ENCODE measurements around the gene CCDC81. TPM values are rescaled to one million over a fixed set of nuclear protein-coding genes. Genes with fewer than 3 reads are reported as not detected.

Gene CCDC81
- polyA plus RNA-seq, 4 donors, result 0.13 to 0.41 (median 0.22) TPM; not detected in 1

- H3K27ac ChIP-seq (ENCODE audit: low read depth in 1 of 3, low read length in 2 of 3), result no peak overlapping the region
- H3K4me3 ChIP-seq (ENCODE audit: low read depth in 1 of 3, low read length in 3 of 3), result no peak overlapping the region
- DNase-seq, result no peak
- H3K9me3 ChIP-seq (ENCODE audit: control insufficient read depth in 2 of 2, insufficient read depth in 1 of 2, low read depth in 1 of 2, low read length in 1 of 2), result no peaks in the 10 kb centered on the region
- no peak for FAIRE-seq
- H3K27me3 ChIP-seq (ENCODE audit: control insufficient read depth in 3 of 3, insufficient read depth in 3 of 3, low read length in 3 of 3), result no peaks in the 10 kb centered on the region
- WGBS, 3 donors, result 92 to 94% (median 93%) methylated on average over 8 of the region's 8 CpGs
- no peaks in the 10 kb centered on the region for H3K4me1 ChIP-seq (ENCODE audit: control insufficient read depth in 3 of 3, insufficient read depth in 2 of 3, low read depth in 1 of 3, low read length in 2 of 3)
- peaks cover 0 to 31% (median 0%) of the 10 kb centered on the region in 3 donors for H3K36me3 ChIP-seq (ENCODE audit: control insufficient read depth in 3 of 3, insufficient read depth in 2 of 3, low read depth in 1 of 3, low read length in 3 of 3)
Measured at GRCh38 chr11:86446163-86446923, 71.7 kb downstream of the CCDC81 start.

DNA sequence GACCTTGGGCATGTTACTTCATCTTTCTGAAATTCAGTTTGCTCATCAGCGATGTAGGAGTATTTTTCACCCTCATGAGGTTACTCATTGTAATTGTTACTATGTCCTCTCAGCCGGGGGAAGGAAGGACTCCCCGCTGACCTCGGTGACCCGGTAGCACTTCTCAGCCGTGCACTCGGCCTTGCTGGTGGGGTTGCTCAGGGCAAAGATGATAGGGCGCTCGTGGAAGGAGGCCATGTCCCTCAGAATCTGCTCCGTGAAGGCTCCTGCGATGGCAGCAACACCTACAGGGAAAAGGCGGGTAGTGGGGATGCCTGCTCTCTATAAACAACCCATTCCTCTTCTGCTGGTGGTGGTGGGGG lies 72.2 kb downstream of the CCDC81 start:
- 95 to 96% (median 96%) methylated on average over 12 of the region's 12 CpGs for WGBS, 3 donors
- H3K9me3 ChIP-seq (ENCODE audit: control insufficient read depth in 2 of 2, insufficient read depth in 1 of 2, low read depth in 1 of 2, low read length in 1 of 2), result no peaks in the 10 kb centered on the region
- DNase-seq, result no peak
- H3K27me3 ChIP-seq (ENCODE audit: control insufficient read depth in 3 of 3, insufficient read depth in 3 of 3, low read length in 3 of 3), result no peaks in the 10 kb centered on the region
- no peak overlapping the region for H3K4me3 ChIP-seq (ENCODE audit: low read depth in 1 of 3, low read length in 3 of 3)
- no peaks in the 10 kb centered on the region for H3K4me1 ChIP-seq (ENCODE audit: control insufficient read depth in 3 of 3, insufficient read depth in 2 of 3, low read depth in 1 of 3, low read length in 2 of 3)
- no peak for FAIRE-seq
- peaks cover 0 to 31% (median 0%) of the 10 kb centered on the region in 3 donors for H3K36me3 ChIP-seq (ENCODE audit: control insufficient read depth in 3 of 3, insufficient read depth in 2 of 3, low read depth in 1 of 3, low read length in 3 of 3)
- no peak overlapping the region for H3K27ac ChIP-seq (ENCODE audit: low read depth in 1 of 3, low read length in 2 of 3)

DNA sequence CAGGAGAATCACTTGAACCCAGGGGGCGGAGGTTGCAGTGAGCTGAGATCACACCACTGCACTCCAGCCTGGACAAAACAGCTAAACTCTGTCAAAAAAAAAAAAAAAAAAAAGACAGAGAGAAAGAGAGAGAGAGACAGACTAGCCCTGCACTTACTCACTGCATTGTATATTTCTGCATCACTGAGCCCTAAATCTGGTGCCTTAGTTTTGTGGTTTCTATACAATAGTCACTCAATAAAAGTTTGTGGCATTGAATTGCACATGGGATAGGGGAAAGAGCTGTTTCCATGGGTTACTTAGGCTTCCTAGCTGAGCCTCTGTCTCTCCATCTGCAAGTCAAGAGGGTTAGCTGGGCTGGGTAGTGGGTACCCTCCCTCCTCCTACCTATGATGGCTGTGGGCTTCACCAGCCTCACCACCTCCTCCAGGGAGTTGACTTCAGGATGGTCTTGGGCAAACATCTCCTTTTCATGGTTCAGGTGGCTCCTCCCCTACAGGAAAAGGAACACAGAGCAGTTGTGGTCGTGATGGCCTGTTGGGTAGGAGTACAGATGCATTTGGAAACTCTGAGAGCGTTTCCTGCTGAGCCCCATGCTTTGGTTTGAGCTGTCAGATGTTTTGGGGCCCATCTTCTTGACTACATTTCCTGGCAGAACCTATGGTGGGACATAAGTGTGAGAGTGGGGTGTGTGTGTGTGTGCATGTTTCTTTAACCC lies 73.2 kb downstream of the CCDC81 start:
- DNase-seq, result no peak
- Histone ChIP-seq H3K4me3 (ENCODE audit: low read depth in 1 of 3, low read length in 3 of 3) (no peak overlapping the region), H3K4me1 (ENCODE audit: control insufficient read depth in 3 of 3, insufficient read depth in 2 of 3, low read depth in 1 of 3, low read length in 2 of 3) (no peaks in the 10 kb centered on the region), H3K9me3 (ENCODE audit: control insufficient read depth in 2 of 2, insufficient read depth in 1 of 2, low read depth in 1 of 2, low read length in 1 of 2) (no peaks in the 10 kb centered on the region), H3K27me3 (ENCODE audit: control insufficient read depth in 3 of 3, insufficient read depth in 3 of 3, low read length in 3 of 3) (no peaks in the 10 kb centered on the region), H3K27ac (ENCODE audit: low read depth in 1 of 3, low read length in 2 of 3) (no peak overlapping the region), H3K36me3 (ENCODE audit: control insufficient read depth in 3 of 3, insufficient read depth in 2 of 3, low read depth in 1 of 3, low read length in 3 of 3) (peaks cover 0 to 24% (median 0%) of the 10 kb centered on the region in 3 donors)
- FAIRE-seq, result no peak
- WGBS, 3 donors, result 77 to 91% (median 78%) methylated on average over 3 of the region's 3 CpGs

DNA sequence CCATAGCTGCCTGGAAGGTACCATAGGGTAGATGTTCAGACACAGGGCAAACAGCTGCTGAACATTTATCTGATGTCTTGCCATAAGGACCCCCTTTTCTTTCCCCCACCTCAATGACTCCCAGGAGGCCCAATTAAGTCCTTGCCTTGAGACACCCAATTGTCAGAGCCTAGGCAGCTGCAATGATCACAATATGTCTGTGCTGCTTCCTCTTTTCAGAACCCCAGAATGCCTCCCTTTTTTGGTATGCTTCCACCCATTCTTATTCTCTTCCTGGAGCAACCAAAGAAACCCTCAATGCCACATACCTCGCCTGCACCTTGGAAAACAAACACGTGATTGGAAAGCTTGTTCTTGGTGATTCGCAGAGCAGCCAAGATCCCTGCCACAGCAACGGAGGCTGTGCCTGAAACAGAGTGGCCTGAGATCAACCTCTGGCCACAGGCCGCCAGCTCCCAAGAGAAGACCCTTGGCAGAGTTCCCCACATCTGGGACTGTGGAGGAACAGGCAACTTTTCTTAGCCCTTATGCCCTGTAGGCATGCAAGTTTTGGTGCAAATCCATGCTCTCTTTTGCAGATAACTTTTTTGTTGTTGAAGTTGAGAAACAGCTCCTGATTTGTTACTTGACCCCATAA lies 75.4 kb downstream of the CCDC81 start:
- Histone ChIP-seq H3K27ac (ENCODE audit: low read depth in 1 of 3, low read length in 2 of 3) (no peak overlapping the region), H3K36me3 (ENCODE audit: control insufficient read depth in 3 of 3, insufficient read depth in 2 of 3, low read depth in 1 of 3, low read length in 3 of 3) (peaks cover 0 to 19% (median 0%) of the 10 kb centered on the region in 3 donors), H3K27me3 (ENCODE audit: control insufficient read depth in 3 of 3, insufficient read depth in 3 of 3, low read length in 3 of 3) (no peaks in the 10 kb centered on the region), H3K9me3 (ENCODE audit: control insufficient read depth in 2 of 2, insufficient read depth in 1 of 2, low read depth in 1 of 2, low read length in 1 of 2) (no peaks in the 10 kb centered on the region), H3K4me1 (ENCODE audit: control insufficient read depth in 3 of 3, insufficient read depth in 2 of 3, low read depth in 1 of 3, low read length in 2 of 3) (no peaks in the 10 kb centered on the region), H3K4me3 (ENCODE audit: low read depth in 1 of 3, low read length in 3 of 3) (no peak overlapping the region)
- DNase-seq (no peak), FAIRE-seq (no peak)
- 86 to 96% (median 95%) methylated on average over 5 of the region's 5 CpGs for WGBS, 3 donors

DNA sequence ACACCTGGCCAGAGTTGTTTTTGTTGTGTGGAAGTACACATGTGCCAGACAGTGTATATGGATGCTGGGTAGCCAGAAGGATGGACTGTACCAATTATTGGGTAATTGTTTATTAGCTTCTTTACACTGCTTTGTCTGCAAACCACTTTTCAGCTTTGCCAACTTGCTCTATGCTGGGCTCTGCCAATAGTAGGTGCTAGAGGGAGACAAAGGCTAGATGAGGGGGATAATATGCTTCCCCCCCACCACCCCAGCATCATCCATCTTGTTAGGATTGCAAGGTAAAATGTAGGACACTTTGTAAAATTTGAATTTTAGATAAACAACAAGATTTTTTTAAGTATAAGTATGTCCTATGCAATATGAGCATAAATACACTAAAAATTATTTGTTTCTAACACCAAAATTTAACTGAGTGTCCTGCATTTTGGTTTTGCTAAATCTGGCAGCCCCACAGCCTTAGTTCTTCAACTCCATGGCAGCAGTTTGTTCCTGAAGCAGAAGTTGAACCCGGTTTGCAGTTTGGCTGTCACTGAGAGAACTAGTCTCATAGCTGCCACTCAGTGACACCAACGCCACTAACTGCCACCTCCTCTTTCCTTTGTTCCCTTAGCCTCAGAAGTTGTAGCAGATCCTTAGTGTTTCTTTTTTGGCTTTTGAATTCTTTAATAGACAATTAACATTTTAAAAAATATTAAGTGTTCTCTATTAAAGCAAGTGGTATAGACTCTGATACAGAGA lies 78.8 kb downstream of the CCDC81 start:
- no peak for FAIRE-seq
- no peak for DNase-seq
- Histone ChIP-seq H3K36me3 (ENCODE audit: control insufficient read depth in 3 of 3, insufficient read depth in 2 of 3, low read depth in 1 of 3, low read length in 3 of 3) (no peaks in the 10 kb centered on the region), H3K4me1 (ENCODE audit: control insufficient read depth in 3 of 3, insufficient read depth in 2 of 3, low read depth in 1 of 3, low read length in 2 of 3) (no peaks in the 10 kb centered on the region), H3K9me3 (ENCODE audit: control insufficient read depth in 2 of 2, insufficient read depth in 1 of 2, low read depth in 1 of 2, low read length in 1 of 2) (no peaks in the 10 kb centered on the region), H3K27ac (ENCODE audit: low read depth in 1 of 3, low read length in 2 of 3) (no peak overlapping the region), H3K27me3 (ENCODE audit: control insufficient read depth in 3 of 3, insufficient read depth in 3 of 3, low read length in 3 of 3) (no peaks in the 10 kb centered on the region), H3K4me3 (ENCODE audit: low read depth in 1 of 3, low read length in 3 of 3) (no peak overlapping the region)
- WGBS, 3 donors, result 77 to 93% (median 81%) methylated on average over 2 of the region's 2 CpGs

DNA sequence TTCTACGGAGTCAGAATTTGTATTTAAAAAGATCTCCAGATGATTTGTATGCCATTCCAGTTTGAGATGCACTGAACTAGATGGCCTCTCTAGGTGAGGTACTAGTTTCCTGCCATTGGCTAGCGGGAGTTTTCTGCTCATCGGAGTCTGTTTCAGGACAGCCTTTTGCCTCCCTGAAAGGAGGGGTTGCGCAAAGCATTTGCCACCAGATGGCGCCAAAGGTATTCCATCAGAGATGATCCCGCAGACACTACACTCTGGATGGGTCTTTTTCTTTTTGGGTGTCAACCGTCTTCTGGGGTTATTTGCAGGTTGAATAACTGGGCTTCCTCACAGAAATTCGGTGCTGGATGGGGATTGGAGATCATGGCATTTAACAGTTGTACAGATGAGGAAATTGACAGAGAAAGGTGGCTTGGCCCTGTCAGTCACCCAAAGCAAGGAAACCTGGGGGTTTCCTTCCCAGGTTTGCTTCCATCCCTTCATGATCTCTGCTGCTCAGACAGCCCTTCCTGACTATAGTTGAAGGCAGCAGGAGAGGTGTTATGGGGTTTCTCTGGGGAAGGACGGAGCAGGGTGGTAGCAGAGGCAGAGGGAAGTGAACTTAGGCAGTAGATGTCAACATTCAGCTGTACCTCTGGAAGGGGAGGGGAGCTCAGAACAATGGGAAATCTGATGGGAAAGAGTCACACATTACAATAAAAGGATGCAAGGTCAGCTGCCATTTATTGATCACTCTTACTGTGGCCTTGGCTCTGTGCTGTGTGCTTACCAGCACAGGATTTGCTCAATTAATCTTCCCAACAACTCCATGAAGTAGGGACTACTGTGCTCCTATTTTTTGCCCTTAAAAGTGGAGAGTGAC lies 81.6 kb downstream of the CCDC81 start:
- FAIRE-seq, result no peak
- Histone ChIP-seq H3K36me3 (ENCODE audit: control insufficient read depth in 3 of 3, insufficient read depth in 2 of 3, low read depth in 1 of 3, low read length in 3 of 3) (peaks cover 0 to 10% (median 0%) of the 10 kb centered on the region in 3 donors), H3K27me3 (ENCODE audit: control insufficient read depth in 3 of 3, insufficient read depth in 3 of 3, low read length in 3 of 3) (no peaks in the 10 kb centered on the region), H3K9me3 (ENCODE audit: control insufficient read depth in 2 of 2, insufficient read depth in 1 of 2, low read depth in 1 of 2, low read length in 1 of 2) (no peaks in the 10 kb centered on the region), H3K27ac (ENCODE audit: low read depth in 1 of 3, low read length in 2 of 3) (peak overlapping the region in 1 of 3 donors; percentile 10), H3K4me1 (ENCODE audit: control insufficient read depth in 3 of 3, insufficient read depth in 2 of 3, low read depth in 1 of 3, low read length in 2 of 3) (no peaks in the 10 kb centered on the region), H3K4me3 (ENCODE audit: low read depth in 1 of 3, low read length in 3 of 3) (no peak overlapping the region)
- WGBS, 3 donors, result 15 to 21% (median 17%) methylated on average over 9 of the region's 9 CpGs
- DNase-seq, result peak; percentile 78 to 84

GRCh38 chr11:86458294-86459001 lies 83.8 kb downstream of the CCDC81 start:
- H3K9me3 ChIP-seq (ENCODE audit: control insufficient read depth in 2 of 2, insufficient read depth in 1 of 2, low read depth in 1 of 2, low read length in 1 of 2), result no peaks in the 10 kb centered on the region
- no peaks in the 10 kb centered on the region for H3K4me1 ChIP-seq (ENCODE audit: control insufficient read depth in 3 of 3, insufficient read depth in 2 of 3, low read depth in 1 of 3, low read length in 2 of 3)
- no peaks in the 10 kb centered on the region for H3K27me3 ChIP-seq (ENCODE audit: control insufficient read depth in 3 of 3, insufficient read depth in 3 of 3, low read length in 3 of 3)
- WGBS, 3 donors, result 77 to 84% (median 78%) methylated on average over 5 of the region's 5 CpGs
- peaks cover 0 to 19% (median 0%) of the 10 kb centered on the region in 3 donors for H3K36me3 ChIP-seq (ENCODE audit: control insufficient read depth in 3 of 3, insufficient read depth in 2 of 3, low read depth in 1 of 3, low read length in 3 of 3)
- H3K4me3 ChIP-seq (ENCODE audit: low read depth in 1 of 3, low read length in 3 of 3), result no peak overlapping the region
- FAIRE-seq, result no peak
- peak overlapping the region in 1 of 3 donors; percentile 37 for H3K27ac ChIP-seq (ENCODE audit: low read depth in 1 of 3, low read length in 2 of 3)
- no peak for DNase-seq

Measured in small intestine (tissue), 7 donors.